Coronary artery (tissue), 2 donors: ENCODE data around the gene ATP6V0D1.

ENCODE experiments used
- DNase-seq: peaks from one replicate; pipeline ENCODE4 v3.0.0-alpha.2; 2017; ENCODE audit warnings: low spot score
- H3K27ac ChIP-seq, 2 donors: fragments of 200-600 bp; sonication (generic); one replicate each; pipeline ENCODE4 v1.5.1; 2016 to 2019
- H3K4me3 ChIP-seq: fragments of 200-600 bp; sonication (generic); 2 replicates; pipeline ENCODE4 v1.5.1; 2016; ENCODE audit warnings: mild to moderate bottlenecking, moderate library complexity
- CTCF ChIP-seq: fragments of 200-600 bp; sonication (generic); IDR thresholded peaks from one replicate; pipeline ENCODE4 v1.5.1; 2019; ENCODE audit warnings: antibody characterized with exemption

The ATP6V0D1 gene

GRCh38 chr16:67460168-67460567, 20.8 kb downstream of the ATP6V0D1 start:
- TF ChIP-seq CTCF, result no peak
- no peak for DNase-seq
- H3K4me3 ChIP-seq, result no peak overlapping the region
- H3K27ac ChIP-seq, result peak overlapping the region; percentile 50 to 73

DNA sequence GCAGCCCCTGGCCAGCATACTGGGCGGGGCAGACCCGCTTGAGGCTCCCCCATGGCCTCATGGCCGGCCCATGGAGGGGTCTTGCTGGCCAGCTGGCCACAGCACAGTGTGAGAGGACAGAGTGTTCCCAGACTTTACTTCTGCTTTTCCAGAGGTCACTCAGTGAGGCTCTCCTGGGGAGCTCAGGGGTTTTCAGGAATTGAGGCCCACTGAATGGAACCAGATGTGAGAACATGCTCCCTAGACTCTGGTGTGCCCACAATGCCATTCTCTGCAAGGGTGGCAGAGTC, 21.2 kb downstream of the ATP6V0D1 start:
- H3K4me3 ChIP-seq, result no peak overlapping the region
- TF ChIP-seq CTCF, result no peak
- peak overlapping the region; percentile 50 to 73 for H3K27ac ChIP-seq
- no peak for DNase-seq

- H3K4me3 ChIP-seq, result peak overlapping the region; percentile 31
- peak overlapping the region; percentile 50 to 73 for H3K27ac ChIP-seq
- no peak for DNase-seq
- no peak for TF ChIP-seq CTCF
Observed at GRCh38 chr16:67459066-67459860, 21.7 kb downstream of the ATP6V0D1 start.

DNA sequence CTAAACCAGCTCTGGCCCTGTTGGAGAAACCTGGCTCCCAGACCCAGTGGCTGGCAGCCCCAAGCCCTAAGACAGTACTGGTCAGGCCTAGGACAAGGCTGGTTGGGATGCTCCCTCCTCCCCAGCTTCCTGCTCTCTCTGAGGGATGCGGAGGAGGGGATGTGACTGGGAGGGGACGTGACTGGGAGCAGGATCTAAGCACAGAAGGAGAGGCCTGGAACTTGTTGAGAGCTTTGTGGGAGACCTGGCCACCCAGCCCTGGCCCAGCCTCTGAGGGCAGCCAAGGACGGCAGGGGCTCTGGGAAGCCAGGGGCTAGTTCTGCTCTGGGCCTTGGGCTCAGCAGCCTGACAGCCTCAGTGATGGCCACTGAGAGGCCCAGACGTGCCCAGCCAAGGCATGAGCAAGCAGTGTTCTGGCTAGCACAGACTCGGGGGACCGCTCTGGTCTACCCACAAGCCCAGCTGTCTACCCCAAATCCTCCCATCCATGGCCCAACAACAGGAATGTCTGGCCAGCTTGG, 22.8 kb downstream of the ATP6V0D1 start:
- DNase-seq, result no peak
- no peak for TF ChIP-seq CTCF
- peak overlapping the region; percentile 50 to 73 for H3K27ac ChIP-seq
- H3K4me3 ChIP-seq, result no peak overlapping the region

- no peak for DNase-seq
- TF ChIP-seq CTCF, result no peak
- Histone ChIP-seq H3K27ac (peak overlapping the region in 1 of 2 donors; percentile 73), H3K4me3 (no peak overlapping the region)
Observed at GRCh38 chr16:67457611-67458010, 23.3 kb downstream of the ATP6V0D1 start.

GRCh38 chr16:67456391-67457081, 24.4 kb downstream of the ATP6V0D1 start:
- H3K27ac ChIP-seq, result peak overlapping the region; percentile 30 to 73
- peak; percentile 24 for TF ChIP-seq CTCF
- DNase-seq, result no peak
- no peak overlapping the region for H3K4me3 ChIP-seq
